VCaP (cell line): ENCODE measurements around the gene HK1.
"Not testable (repeated sequence)": the region's sequence is repeated elsewhere in the genome, so short reads cannot be mapped to it uniquely, and the experiment has no call there.

Experiments used
- H3K27ac ChIP-seq: fragments of 450-650 bp; 2 replicates; pipeline ENCODE4 v1.5.1; 2017
- CTCF ChIP-seq: fragments of 450-650 bp; conservative IDR thresholded peaks from 2 replicates; pipeline ENCODE4 v1.5.1; 2017; ENCODE audit warnings: mild to moderate bottlenecking, moderate library complexity

The HK1 gene

GRCh38 chr10:69318867-69319727, 40.8 kb downstream of the HK1 start:
- no peak for TF ChIP-seq CTCF
- H3K27ac ChIP-seq: peak overlapping the region; percentile 97

- H3K27ac ChIP-seq: peak overlapping the region; percentile 97
- no peak for TF ChIP-seq CTCF
Measured at GRCh38 chr10:69319841-69320316, 41.6 kb downstream of the HK1 start.

DNA sequence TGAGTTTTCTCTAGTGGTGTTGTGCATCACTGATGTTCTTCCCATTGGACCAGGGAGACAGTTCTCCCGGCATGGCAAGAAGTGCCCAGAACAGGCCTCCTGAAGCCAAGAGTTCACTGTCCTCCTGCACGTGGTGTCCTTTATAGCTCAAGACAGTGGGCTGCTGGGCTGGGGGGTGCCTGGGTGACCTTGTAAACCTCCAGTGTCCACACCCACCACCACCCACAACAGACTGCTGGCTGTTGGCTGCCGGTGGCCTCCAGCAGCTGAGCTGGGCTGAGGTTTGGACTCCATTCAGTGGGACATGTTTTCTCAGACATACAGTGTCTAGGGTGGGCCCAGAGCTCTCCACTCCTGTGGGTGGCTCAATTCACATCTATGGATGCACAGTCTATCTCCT, 42.2 kb downstream of the HK1 start:
- peak overlapping the region; percentile 97 for H3K27ac ChIP-seq
- no peak for TF ChIP-seq CTCF

- peak overlapping the region; percentile 97 for H3K27ac ChIP-seq
Measured at GRCh38 chr10:69321039-69321715, 42.9 kb downstream of the HK1 start.

DNA sequence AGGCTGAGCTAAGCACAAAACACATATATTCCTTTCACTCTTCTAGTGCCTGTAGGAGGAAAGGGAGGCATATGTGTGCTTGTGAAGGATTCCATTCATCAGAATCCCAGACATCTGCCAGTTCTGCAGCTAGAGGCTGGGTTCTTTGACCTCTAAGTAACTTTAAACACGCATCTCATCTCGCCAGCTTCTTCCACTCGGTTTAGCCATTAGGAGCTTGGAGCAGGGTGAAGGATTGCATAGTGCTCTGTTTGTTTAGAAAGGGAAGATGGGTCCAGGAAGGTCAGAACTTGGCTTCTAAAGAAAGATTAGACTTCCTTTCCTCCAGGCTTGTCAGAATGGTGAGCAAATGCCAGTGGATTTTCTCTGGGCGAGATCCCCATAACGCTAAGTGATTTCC, 43.6 kb downstream of the HK1 start:
- no peak for TF ChIP-seq CTCF
- H3K27ac ChIP-seq: no peak overlapping the region

More at GRCh38 chr10:69321039-69321715, 42.9 kb downstream of the HK1 start:
- no peak for TF ChIP-seq CTCF

- H3K27ac ChIP-seq: not testable (repeated sequence)
Measured at GRCh38 chr10:69322346-69322745, 44.0 kb downstream of the HK1 start.

- no peak overlapping the region; the same call in 1 of the 2 replicates for H3K27ac ChIP-seq
- TF ChIP-seq CTCF: no peak
Measured at GRCh38 chr10:69323622-69324021, 45.3 kb downstream of the HK1 start.
